ENCODE data around the gene CKMT1A. TPM values are rescaled to one million over a fixed set of nuclear protein-coding genes. Genes with fewer than 3 reads are reported as not detected.
A peak's percentile ranks its signal among the peaks of the same experiment; 100 is the strongest.
"Not testable (repeated sequence)": the region's sequence is repeated elsewhere in the genome, so short reads cannot be mapped to it uniquely, and the experiment has no call there.

CKMT1A gene
- 1 to 10 TPM in 3 of 4 donors, under 1 TPM in 1; 0.84 to 3.1 (median 1.7) TPM for polyA plus RNA-seq (ENCODE audit: insufficient read length in 4 of 4)

- not testable (repeated sequence) for DNase-seq (ENCODE audit: low read depth in 4 of 4, low spot score in 3 of 4)
These were observed at the start of gene CKMT1A for GRCh38 chr15:43693148-43694022. CKMT1A (plus strand) TSS chr15:43693859; CDS start chr15:43694051, 192 bp downstream.

- DNase-seq (ENCODE audit: low read depth in 4 of 4, low spot score in 3 of 4) = no peak
These were observed 44.8 kb upstream of the CKMT1A start, which contains the start of gene CATSPER2 for GRCh38 chr15:43648649-43649429. CATSPER2 (minus strand) TSS chr15:43648844; CDS start chr15:43648061, 783 bp downstream.

GRCh38 chr15:43649430-43649926, 44.2 kb upstream of the CKMT1A start:
- DNase-seq (ENCODE audit: low read depth in 4 of 4, low spot score in 3 of 4) = not testable (repeated sequence)

- DNase-seq (ENCODE audit: low read depth in 4 of 4, low spot score in 3 of 4) = not testable (repeated sequence)
These were observed 33.9 kb upstream of the CKMT1A start for GRCh38 chr15:43659727-43660126.

GRCh38 chr15:43662293-43662692, 31.4 kb upstream of the CKMT1A start:
- not testable (repeated sequence) for DNase-seq (ENCODE audit: low read depth in 4 of 4, low spot score in 3 of 4)

GRCh38 chr15:43663333-43663732, 30.3 kb upstream of the CKMT1A start:
- DNase-seq (ENCODE audit: low read depth in 4 of 4, low spot score in 3 of 4) = not testable (repeated sequence)

GRCh38 chr15:43666177-43666576, 27.5 kb upstream of the CKMT1A start:
- not testable (repeated sequence) for DNase-seq (ENCODE audit: low read depth in 4 of 4, low spot score in 3 of 4)

- DNase-seq (ENCODE audit: low read depth in 4 of 4, low spot score in 3 of 4) = not testable (repeated sequence)
These were observed 19.5 kb upstream of the CKMT1A start for GRCh38 chr15:43674175-43674574.

- DNase-seq (ENCODE audit: low read depth in 4 of 4, low spot score in 3 of 4) = not testable (repeated sequence)
These were observed 3.9 kb upstream of the CKMT1A start for GRCh38 chr15:43689604-43690301.

GRCh38 chr15:43692679-43693078, 980 bp upstream of the CKMT1A start:
- not testable (repeated sequence) for DNase-seq (ENCODE audit: low read depth in 4 of 4, low spot score in 3 of 4)

GRCh38 chr15:43702174-43702573, 8.5 kb downstream of the CKMT1A start:
- DNase-seq (ENCODE audit: low read depth in 4 of 4, low spot score in 3 of 4) = no peak

- no peak for DNase-seq (ENCODE audit: low read depth in 4 of 4, low spot score in 3 of 4)
These were observed 9.2 kb downstream of the CKMT1A start for GRCh38 chr15:43702701-43703424.

- not testable (repeated sequence) for DNase-seq (ENCODE audit: low read depth in 4 of 4, low spot score in 3 of 4)
These were observed 16.9 kb downstream of the CKMT1A start for GRCh38 chr15:43710431-43711131.

GRCh38 chr15:43723151-43723550, 29.5 kb downstream of the CKMT1A start:
- no peak for DNase-seq (ENCODE audit: low read depth in 4 of 4, low spot score in 3 of 4)

- DNase-seq (ENCODE audit: low read depth in 4 of 4, low spot score in 3 of 4) = not testable (repeated sequence)
These were observed 32.6 kb downstream of the CKMT1A start for GRCh38 chr15:43726306-43726705.

GRCh38 chr15:43728053-43728725, 34.5 kb downstream of the CKMT1A start:
- DNase-seq (ENCODE audit: low read depth in 4 of 4, low spot score in 3 of 4) = not testable (repeated sequence)

- no peak for DNase-seq (ENCODE audit: low read depth in 4 of 4, low spot score in 3 of 4)
These were observed 41.8 kb downstream of the CKMT1A start for GRCh38 chr15:43735416-43735815.

GRCh38 chr15:43746245-43746902, 52.7 kb downstream of the CKMT1A start, which contains the start of gene PDIA3:
PDIA3 (plus strand) TSS chr15:43746438; CDS start chr15:43746540, 102 bp downstream.
- peak; percentile 80 to 88 (median 82) for DNase-seq (ENCODE audit: low read depth in 4 of 4, low spot score in 3 of 4)

All from right renal pelvis (tissue), 4 donors.